Activated CD4-positive, alpha-beta T cell treated with anti-CD3 and anti-CD28 coated beads, Interleukin-2, amount 50 U/mL, for 24 hours (primary cell): Measurements from ENCODE around the gene CRMP1.
"Not testable (repeated sequence)": the region's sequence is repeated elsewhere in the genome, so short reads cannot be mapped to it uniquely, and the experiment has no call there.

Experiments
- DNase-seq, 2 donors: peaks; one replicate each; pipeline ENCODE4 v3.0.0-alpha.2; 2020; ENCODE audit warnings: low read depth in 1 of 2, low spot score in 1 of 2

The CRMP1 gene

GRCh38 chr4:5858020-5858769 is 34.7 kb downstream of the CRMP1 start:
- no peak for DNase-seq

- no peak for DNase-seq
Observed at GRCh38 chr4:5857199-5857598, 35.7 kb downstream of the CRMP1 start.

- DNase-seq: not testable (repeated sequence)
Observed at GRCh38 chr4:5856362-5856761, 36.5 kb downstream of the CRMP1 start.

GRCh38 chr4:5854929-5855328 is 38.0 kb downstream of the CRMP1 start:
- no peak for DNase-seq

- no peak for DNase-seq
Observed at GRCh38 chr4:5852523-5853202, 40.2 kb downstream of the CRMP1 start.

GRCh38 chr4:5851637-5852301 is 41.1 kb downstream of the CRMP1 start:
- no peak for DNase-seq

GRCh38 chr4:5845035-5845905 is 47.6 kb downstream of the CRMP1 start:
- DNase-seq: no peak

- no peak for DNase-seq
Observed at GRCh38 chr4:5843573-5844530, 49.0 kb downstream of the CRMP1 start.

- DNase-seq: no peak
Observed at GRCh38 chr4:5842456-5842855, 50.4 kb downstream of the CRMP1 start.

GRCh38 chr4:5839751-5840674 is 52.9 kb downstream of the CRMP1 start:
- DNase-seq: no peak

- DNase-seq: no peak
Observed at GRCh38 chr4:5839332-5839731, 53.6 kb downstream of the CRMP1 start.

- DNase-seq: not testable (repeated sequence)
Observed at GRCh38 chr4:5837483-5837882, 55.4 kb downstream of the CRMP1 start.

- DNase-seq: no peak
Observed at GRCh38 chr4:5836943-5837342, 55.9 kb downstream of the CRMP1 start.

- DNase-seq: no peak
Observed at GRCh38 chr4:5828005-5828391, 64.9 kb downstream of the CRMP1 start.

- no peak for DNase-seq
Observed at GRCh38 chr4:5827108-5828004, 65.5 kb downstream of the CRMP1 start.

GRCh38 chr4:5826437-5827107 is 66.3 kb downstream of the CRMP1 start:
- no peak for DNase-seq

- no peak for DNase-seq
Observed at GRCh38 chr4:5825321-5826041, 67.4 kb downstream of the CRMP1 start.
